Thoracic aorta (tissue), 2 donors: ENCODE data around the gene SF3B5. TPM values are rescaled to one million over a fixed set of nuclear protein-coding genes. Genes with fewer than 3 reads are reported as not detected.
"Not testable (repeated sequence)": the region's sequence is repeated elsewhere in the genome, so short reads cannot be mapped to it uniquely, and the experiment has no call there.

ENCODE experiments used
- ATAC-seq: fragments of 150-250 bp; one replicate; pipeline ENCODE4 v1.8.0; 2017; ENCODE audit warnings: low read depth; ENCODE audit not compliant: insufficient number of reproducible peaks, low FRiP score
- DNase-seq: peaks from one replicate; pipeline ENCODE4 v3.0.0-alpha.2; 2020; ENCODE audit warnings: low spot score
- H3K27ac ChIP-seq, 2 donors: fragments of 200-600 bp; sonication (generic); 1 replicate in 1 of 2; 2 replicates in 1 of 2; pipeline ENCODE4 v1.5.1; 2016; ENCODE audit warnings: mild to moderate bottlenecking in 2 of 2, moderate library complexity in 2 of 2
- H3K27me3 ChIP-seq: fragments of 200-600 bp; sonication (generic); replicated peaks from 2 replicates; pipeline ENCODE4 v1.6.0; 2016; ENCODE audit warnings: mild to moderate bottlenecking; ENCODE audit not compliant: insufficient read depth
- H3K36me3 ChIP-seq: fragments of 200-600 bp; sonication (generic); one replicate; pipeline ENCODE4 v1.5.1; 2016
- H3K4me1 ChIP-seq, 2 donors: fragments of 200-600 bp; sonication (generic); 1 replicate in 1 of 2; 2 replicates in 1 of 2; pipeline versions ENCODE4 v1.5.1 to v1.6.0; 2016; ENCODE audit warnings: low read depth in 2 of 2, mild to moderate bottlenecking in 1 of 2; ENCODE audit not compliant: control insufficient read depth in 1 of 2
- H3K4me3 ChIP-seq: fragments of 200-600 bp; sonication (generic); 2 replicates; pipeline ENCODE4 v1.5.1; 2016; ENCODE audit warnings: mild to moderate bottlenecking
- H3K9me3 ChIP-seq: fragments of 200-600 bp; sonication (generic); 2 replicates; pipeline ENCODE4 v1.5.1; 2016
- total RNA-seq, 2 donors: library from RNA; depleted of rRNA; stranded (reverse); fragments of >200 nt; gene quantifications; one replicate each; pipeline versions ENCODE4 v1.1.0 to v1.2.3, GENCODE V29; 2016
- TF ChIP-seq, protein P1 (sequence below): fragments of 200-600 bp; sonication (generic); IDR thresholded peaks from one replicate; pipeline ENCODE4 v1.5.1; 2019; ENCODE audit warnings: antibody characterized with exemption

Gene SF3B5
- total RNA-seq, 2 donors from 2014 or later = 92.6 to 95.7 TPM

- no peaks in the 10 kb centered on the region for H3K36me3 ChIP-seq
- no peak overlapping the region for H3K27ac ChIP-seq
- no peaks in the 10 kb centered on the region for H3K27me3 ChIP-seq
- H3K4me3 ChIP-seq = no peak overlapping the region
- no peaks in the 10 kb centered on the region for H3K9me3 ChIP-seq
- TF ChIP-seq, protein P1, sequence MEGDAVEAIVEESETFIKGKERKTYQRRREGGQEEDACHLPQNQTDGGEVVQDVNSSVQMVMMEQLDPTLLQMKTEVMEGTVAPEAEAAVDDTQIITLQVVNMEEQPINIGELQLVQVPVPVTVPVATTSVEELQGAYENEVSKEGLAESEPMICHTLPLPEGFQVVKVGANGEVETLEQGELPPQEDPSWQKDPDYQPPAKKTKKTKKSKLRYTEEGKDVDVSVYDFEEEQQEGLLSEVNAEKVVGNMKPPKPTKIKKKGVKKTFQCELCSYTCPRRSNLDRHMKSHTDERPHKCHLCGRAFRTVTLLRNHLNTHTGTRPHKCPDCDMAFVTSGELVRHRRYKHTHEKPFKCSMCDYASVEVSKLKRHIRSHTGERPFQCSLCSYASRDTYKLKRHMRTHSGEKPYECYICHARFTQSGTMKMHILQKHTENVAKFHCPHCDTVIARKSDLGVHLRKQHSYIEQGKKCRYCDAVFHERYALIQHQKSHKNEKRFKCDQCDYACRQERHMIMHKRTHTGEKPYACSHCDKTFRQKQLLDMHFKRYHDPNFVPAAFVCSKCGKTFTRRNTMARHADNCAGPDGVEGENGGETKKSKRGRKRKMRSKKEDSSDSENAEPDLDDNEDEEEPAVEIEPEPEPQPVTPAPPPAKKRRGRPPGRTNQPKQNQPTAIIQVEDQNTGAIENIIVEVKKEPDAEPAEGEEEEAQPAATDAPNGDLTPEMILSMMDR = no peak
- no peak for DNase-seq
- peaks cover 0 to 10% of the 10 kb centered on the region in 2 donors for H3K4me1 ChIP-seq
- no peak for ATAC-seq
Observed at GRCh38 chr6:144133225-144133821, 38.0 kb upstream of the SF3B5 start.

- peaks cover 0 to 10% of the 10 kb centered on the region in 2 donors for H3K4me1 ChIP-seq
- not testable (repeated sequence) for H3K4me3 ChIP-seq, H3K27ac ChIP-seq, H3K36me3 ChIP-seq, ATAC-seq, H3K27me3 ChIP-seq, H3K9me3 ChIP-seq, DNase-seq
Observed at GRCh38 chr6:144132167-144132690, 36.9 kb upstream of the SF3B5 start.

DNA sequence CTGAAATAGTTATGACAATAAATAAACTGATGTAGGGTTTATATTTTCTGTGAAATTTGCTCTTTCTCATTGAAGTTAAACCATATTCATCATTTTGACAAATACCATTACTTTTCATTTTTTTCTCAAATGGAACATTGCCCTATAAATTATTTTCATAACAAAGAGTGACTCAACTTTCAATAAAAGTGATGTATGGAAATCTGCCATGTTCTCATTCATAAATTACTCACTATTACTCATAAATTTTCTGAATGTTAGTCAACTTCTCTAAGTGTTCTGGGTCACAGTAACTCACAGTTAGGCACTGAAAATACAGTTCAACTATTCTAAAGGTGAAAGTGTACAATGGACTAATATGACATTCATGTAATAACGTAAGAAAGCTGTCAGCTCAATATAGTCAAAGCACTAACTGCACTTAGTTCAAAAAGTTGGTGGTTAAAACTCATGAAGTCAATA, 35.9 kb upstream of the SF3B5 start:
- Histone ChIP-seq H3K4me1 (peaks cover 0 to 10% of the 10 kb centered on the region in 2 donors), H3K36me3 (no peaks in the 10 kb centered on the region), H3K27ac (no peak overlapping the region), H3K9me3 (no peaks in the 10 kb centered on the region), H3K27me3 (no peaks in the 10 kb centered on the region), H3K4me3 (peak overlapping the region; percentile 46)
- TF ChIP-seq, protein P1 = no peak
- ATAC-seq (no peak), DNase-seq (no peak)

GRCh38 chr6:144129469-144129868, 34.1 kb upstream of the SF3B5 start:
- no peak overlapping the region for H3K4me3 ChIP-seq
- TF ChIP-seq, protein P1 = no peak
- H3K27ac ChIP-seq = no peak overlapping the region
- peaks cover 0 to 10% of the 10 kb centered on the region in 2 donors for H3K4me1 ChIP-seq
- H3K36me3 ChIP-seq = no peaks in the 10 kb centered on the region
- ATAC-seq = no peak
- DNase-seq = no peak
- H3K9me3 ChIP-seq = no peaks in the 10 kb centered on the region
- no peaks in the 10 kb centered on the region for H3K27me3 ChIP-seq

GRCh38 chr6:144127097-144127496, 31.7 kb upstream of the SF3B5 start:
- no peak overlapping the region for H3K27ac ChIP-seq
- DNase-seq (no peak), ATAC-seq (no peak)
- H3K36me3 ChIP-seq = no peaks in the 10 kb centered on the region
- no peaks in the 10 kb centered on the region for H3K9me3 ChIP-seq
- no peak overlapping the region for H3K4me3 ChIP-seq
- H3K27me3 ChIP-seq = no peaks in the 10 kb centered on the region
- TF ChIP-seq, protein P1 = no peak
- H3K4me1 ChIP-seq = peaks cover 0 to 10% of the 10 kb centered on the region in 2 donors
